Measurements from ENCODE around the gene ADRA2B.
"Not testable (repeated sequence)": the region's sequence is repeated elsewhere in the genome, so short reads cannot be mapped to it uniquely, and the experiment has no call there.

- TF ChIP-seq CTCF (conservative IDR thresholded peaks at IDR 0.05; ENCODE audit: low read length); EZH2phosphoT487 (IDR thresholded peaks at IDR 0.05; ENCODE audit: borderline replicate concordance): not testable (repeated sequence)
Observed at GRCh38 chr2:96063116-96063899, 53.1 kb downstream of the ADRA2B start.
